HFFc6 (cell line): ENCODE data around the gene ABCC9. TPM values are rescaled to one million over a fixed set of nuclear protein-coding genes. Genes with fewer than 3 reads are reported as not detected.
"Not testable (repeated sequence)": the region's sequence is repeated elsewhere in the genome, so short reads cannot be mapped to it uniquely, and the experiment has no call there.

Experiments used
- DNase-seq: peaks from one replicate; pipeline ENCODE4 v3.0.0-alpha.2; 2018
- H3K27ac Mint-ChIP-seq: 2 replicates; pipeline ENCODE4 v1.8.0; 2020; ENCODE audit warnings: mild to moderate bottlenecking, mixed read lengths
- H3K27me3 Mint-ChIP-seq: 2 replicates; pipeline ENCODE4 v1.8.0; 2021; ENCODE audit warnings: mild to moderate bottlenecking, moderate library complexity, mixed read lengths; ENCODE audit not compliant: insufficient read depth
- H3K36me3 Mint-ChIP-seq: 2 replicates; pipeline ENCODE4 v1.8.0; 2021; ENCODE audit warnings: low read depth, mixed read lengths
- H3K4me1 Mint-ChIP-seq: 2 replicates; pipeline ENCODE4 v1.8.0; 2020; ENCODE audit warnings: low read depth, mixed read lengths
- H3K4me3 Mint-ChIP-seq: 2 replicates; pipeline ENCODE4 v1.8.0; 2020; ENCODE audit warnings: mild to moderate bottlenecking, moderate library complexity, mixed read lengths
- H3K9me3 Mint-ChIP-seq: 2 replicates; pipeline ENCODE4 v1.8.0; 2020; ENCODE audit warnings: mild to moderate bottlenecking, mixed read lengths
- total RNA-seq, 6 experiments: library from RNA; stranded (reverse); fragmentation: NEBNext Ultra II Directional; extraction: Animal tissue kit (Norgen Biotek cat#: 25700); gene quantifications; 2 replicates in 1 of 6; 3 replicates in 5 of 6; pipeline ENCODE4 v1.2.3, GENCODE V29; 2021
- TF ChIP-seq, protein P1 (sequence below): fragments of 200-600 bp; sonication (generic); IDR thresholded peaks from 2 replicates; pipeline ENCODE4 v1.5.0; 2021; ENCODE audit warnings: antibody characterized with exemption, mild to moderate bottlenecking

Gene ABCC9
- total RNA-seq, 6 experiments from 2014 or later: 0.81 to 9.7 (median 8.2) TPM

DNA sequence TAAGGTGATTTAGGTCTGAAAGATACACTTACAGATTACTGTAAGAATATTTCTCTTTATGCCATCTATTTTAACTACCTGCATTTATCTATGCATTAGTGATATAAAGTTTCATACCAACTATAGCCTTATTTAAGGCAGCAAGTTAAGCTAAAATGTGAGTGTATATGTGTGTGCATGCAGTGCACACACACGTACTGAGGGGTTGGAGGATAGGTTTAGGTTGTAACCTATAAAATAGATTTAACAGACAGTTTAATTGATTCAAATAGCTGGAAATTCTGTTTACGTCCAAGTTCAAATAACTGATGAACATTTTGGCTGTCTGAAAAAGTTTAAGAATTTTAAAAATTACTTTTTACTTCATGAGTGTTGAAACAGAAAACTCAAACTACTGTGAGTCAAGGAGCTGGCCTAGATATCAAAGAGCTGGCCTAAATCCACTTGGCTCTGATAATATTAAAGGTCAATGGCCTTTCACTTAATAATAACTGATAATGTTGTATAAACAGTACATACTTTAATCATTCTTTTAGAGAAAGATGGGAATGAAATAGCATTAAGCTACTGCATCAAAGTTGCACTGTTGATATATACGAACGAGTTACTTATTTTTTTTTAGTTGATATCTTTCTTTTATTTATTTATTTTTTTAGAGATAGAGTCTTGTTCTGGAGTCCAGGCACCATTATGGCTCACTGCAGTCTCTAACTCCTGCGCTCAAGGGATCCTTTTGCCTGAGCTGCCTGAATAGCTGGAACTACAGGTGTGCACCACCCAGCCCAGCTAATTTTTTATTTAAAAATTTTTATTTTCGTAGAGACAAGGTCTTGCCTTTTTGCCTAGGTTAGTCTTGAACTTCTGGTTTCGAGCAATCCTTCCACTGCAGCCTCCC lies 152.9 kb downstream of the ABCC9 start:
- Mint-ChIP-seq H3K4me1 (no peaks in the 10 kb centered on the region), H3K9me3 (peaks cover 14% of the 10 kb centered on the region; the same call in 1 of the 2 replicates), H3K27ac (no peak overlapping the region), H3K36me3 (no peaks in the 10 kb centered on the region; the same call in 1 of the 2 replicates), H3K4me3 (no peak overlapping the region), H3K27me3 (no peaks in the 10 kb centered on the region; the same call in 1 of the 2 replicates)
- TF ChIP-seq, protein P1, sequence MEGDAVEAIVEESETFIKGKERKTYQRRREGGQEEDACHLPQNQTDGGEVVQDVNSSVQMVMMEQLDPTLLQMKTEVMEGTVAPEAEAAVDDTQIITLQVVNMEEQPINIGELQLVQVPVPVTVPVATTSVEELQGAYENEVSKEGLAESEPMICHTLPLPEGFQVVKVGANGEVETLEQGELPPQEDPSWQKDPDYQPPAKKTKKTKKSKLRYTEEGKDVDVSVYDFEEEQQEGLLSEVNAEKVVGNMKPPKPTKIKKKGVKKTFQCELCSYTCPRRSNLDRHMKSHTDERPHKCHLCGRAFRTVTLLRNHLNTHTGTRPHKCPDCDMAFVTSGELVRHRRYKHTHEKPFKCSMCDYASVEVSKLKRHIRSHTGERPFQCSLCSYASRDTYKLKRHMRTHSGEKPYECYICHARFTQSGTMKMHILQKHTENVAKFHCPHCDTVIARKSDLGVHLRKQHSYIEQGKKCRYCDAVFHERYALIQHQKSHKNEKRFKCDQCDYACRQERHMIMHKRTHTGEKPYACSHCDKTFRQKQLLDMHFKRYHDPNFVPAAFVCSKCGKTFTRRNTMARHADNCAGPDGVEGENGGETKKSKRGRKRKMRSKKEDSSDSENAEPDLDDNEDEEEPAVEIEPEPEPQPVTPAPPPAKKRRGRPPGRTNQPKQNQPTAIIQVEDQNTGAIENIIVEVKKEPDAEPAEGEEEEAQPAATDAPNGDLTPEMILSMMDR: no peak
- DNase-seq: no peak

- no peak overlapping the region for H3K27ac Mint-ChIP-seq
- DNase-seq: no peak
- TF ChIP-seq, protein P1: no peak
- H3K36me3 Mint-ChIP-seq: no peaks in the 10 kb centered on the region
- H3K4me1 Mint-ChIP-seq: no peaks in the 10 kb centered on the region
- H3K4me3 Mint-ChIP-seq: no peak overlapping the region
- no peaks in the 10 kb centered on the region for H3K27me3 Mint-ChIP-seq
- peaks cover 11% of the 10 kb centered on the region; the same call in 1 of the 2 replicates for H3K9me3 Mint-ChIP-seq
Measured at GRCh38 chr12:21786041-21786531, 155.1 kb downstream of the ABCC9 start.

- not testable (repeated sequence) for H3K4me1 Mint-ChIP-seq, H3K27ac Mint-ChIP-seq, DNase-seq, H3K9me3 Mint-ChIP-seq, H3K36me3 Mint-ChIP-seq, H3K4me3 Mint-ChIP-seq, H3K27me3 Mint-ChIP-seq
Measured at GRCh38 chr12:21782723-21783122, 158.5 kb downstream of the ABCC9 start.

DNA sequence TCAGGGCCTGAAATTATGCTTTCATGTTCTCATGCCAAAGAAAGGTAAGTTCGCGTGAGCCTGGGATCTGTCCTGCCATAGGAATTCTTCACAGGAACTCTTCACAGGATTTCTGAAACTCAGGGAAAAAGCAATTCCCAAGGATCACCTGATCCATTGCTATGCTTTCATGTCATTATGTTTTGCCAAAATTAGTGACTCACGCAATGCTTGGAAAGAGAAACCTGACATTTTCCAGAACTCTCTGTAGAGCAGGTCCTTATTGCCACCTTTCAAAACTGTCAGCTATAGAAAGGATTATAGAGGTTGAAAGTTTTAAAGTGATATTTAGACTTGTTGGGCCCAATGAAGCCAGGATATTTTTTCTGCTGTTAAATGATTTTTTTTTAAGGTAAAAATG lies 160.4 kb downstream of the ABCC9 start:
- H3K9me3 Mint-ChIP-seq: peaks cover 4% of the 10 kb centered on the region; the same call in 1 of the 2 replicates
- H3K27ac Mint-ChIP-seq: no peak overlapping the region
- H3K27me3 Mint-ChIP-seq: no peaks in the 10 kb centered on the region
- H3K36me3 Mint-ChIP-seq: no peaks in the 10 kb centered on the region
- no peaks in the 10 kb centered on the region for H3K4me1 Mint-ChIP-seq
- TF ChIP-seq, protein P1: no peak
- no peak for DNase-seq
- H3K4me3 Mint-ChIP-seq: no peak overlapping the region

DNA sequence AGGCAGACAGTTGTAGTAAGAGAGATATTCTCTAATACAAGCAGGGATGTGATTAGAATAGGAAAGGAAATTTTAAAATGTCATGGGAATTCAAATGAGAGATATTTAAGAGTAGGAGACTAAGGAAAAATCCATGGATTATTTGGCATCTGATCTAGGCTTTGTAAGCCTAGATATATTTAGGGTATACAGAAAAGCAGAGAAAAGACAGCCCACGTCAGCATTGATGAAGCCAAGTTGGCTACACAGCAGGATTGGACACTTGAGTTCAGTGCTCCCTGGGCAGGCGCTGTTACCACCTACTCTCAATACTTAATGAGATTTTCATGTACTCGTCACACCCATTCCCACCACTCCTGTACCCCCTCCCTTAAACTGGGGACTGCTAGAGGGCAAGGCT lies 165.1 kb downstream of the ABCC9 start:
- Mint-ChIP-seq H3K27ac (no peak overlapping the region), H3K36me3 (peaks cover 9% of the 10 kb centered on the region; the same call in 1 of the 2 replicates), H3K4me3 (no peak overlapping the region), H3K27me3 (peaks cover 2% of the 10 kb centered on the region; the same call in 1 of the 2 replicates), H3K9me3 (no peaks in the 10 kb centered on the region), H3K4me1 (peaks cover 31% of the 10 kb centered on the region; the same call in 1 of the 2 replicates)
- TF ChIP-seq, protein P1: no peak
- DNase-seq: no peak
